Liver (tissue), 9 donors: Measurements from ENCODE around the gene FBXW11. TPM values are rescaled to one million over a fixed set of nuclear protein-coding genes. Genes with fewer than 3 reads are reported as not detected.

ENCODE experiments used
- DNase-seq: peaks from one replicate; pipeline ENCODE4 v3.0.0-alpha.2; 2017; ENCODE audit warnings: low spot score
- H3K27ac ChIP-seq, 2 donors: one replicate each; pipeline ENCODE4 v1.7.0; 2013; ENCODE audit warnings: inconsistent platforms in 2 of 2, low read length in 2 of 2, control low read depth in 1 of 2, low read depth in 1 of 2, mild to moderate bottlenecking in 1 of 2
- H3K27me3 ChIP-seq, 4 donors: one replicate each; pipeline versions ENCODE4 v1.6.1 to v1.7.0; 2013; ENCODE audit warnings: low read length in 3 of 4, inconsistent platforms in 1 of 4, mild to moderate bottlenecking in 1 of 4, moderate library complexity in 1 of 4; ENCODE audit not compliant: control insufficient read depth in 4 of 4, insufficient read depth in 4 of 4
- H3K36me3 ChIP-seq, 4 donors: one replicate each; pipeline versions ENCODE4 v1.6.1 to v1.7.0; 2013; ENCODE audit warnings: low read length in 3 of 4, mild to moderate bottlenecking in 3 of 4, low read depth in 1 of 4, moderate library complexity in 1 of 4; ENCODE audit not compliant: control insufficient read depth in 4 of 4, insufficient read depth in 3 of 4
- H3K4me1 ChIP-seq, 4 donors: one replicate each; pipeline versions ENCODE4 v1.6.1 to v1.7.0; 2013; ENCODE audit warnings: low read length in 3 of 4, mild to moderate bottlenecking in 3 of 4, moderate library complexity in 1 of 4; ENCODE audit not compliant: control insufficient read depth in 4 of 4, insufficient read depth in 4 of 4
- H3K4me3 ChIP-seq, 3 donors: one replicate each; pipeline versions ENCODE4 v1.6.1 to v1.7.0; 2013; ENCODE audit warnings: low read length in 3 of 3, control low read depth in 1 of 3, low read depth in 1 of 3, mild to moderate bottlenecking in 1 of 3
- H3K9ac ChIP-seq, 2 donors: one replicate each; pipeline ENCODE4 v1.7.0; 2013; ENCODE audit warnings: low read length in 2 of 2, mild to moderate bottlenecking in 2 of 2, moderate library complexity in 2 of 2, control low read depth in 1 of 2, low read depth in 1 of 2
- H3K9me3 ChIP-seq, 4 donors: one replicate each; pipeline versions ENCODE4 v1.6.1 to v1.7.0; 2013; ENCODE audit warnings: low read length in 3 of 4; ENCODE audit not compliant: control insufficient read depth in 4 of 4
- FOXA1 ChIP-seq: IDR thresholded peaks from 2 replicates; pipeline ENCODE4 v1.6.1; 2016; ENCODE audit warnings: antibody characterized with exemption
- FOXA2 ChIP-seq: IDR thresholded peaks from 2 replicates; pipeline ENCODE4 v1.6.1; 2016; ENCODE audit warnings: antibody characterized with exemption
- GABPA ChIP-seq, 2 donors: IDR thresholded peaks in 1 of 2; conservative IDR thresholded peaks in 1 of 2; 2 replicates each; pipeline ENCODE4 v1.6.1; 2016; ENCODE audit warnings: antibody characterized with exemption in 2 of 2, mild to moderate bottlenecking in 1 of 2, moderate library complexity in 1 of 2
- HNF4A ChIP-seq, 2 donors: conservative IDR thresholded peaks; 2 replicates each; pipeline ENCODE4 v1.6.1; 2016; ENCODE audit warnings: antibody characterized with exemption in 2 of 2, mild to moderate bottlenecking in 2 of 2
- HNF4G ChIP-seq: IDR thresholded peaks from 2 replicates; pipeline ENCODE4 v1.6.1; 2016; ENCODE audit warnings: antibody characterized with exemption
- NR2F2 ChIP-seq: IDR thresholded peaks from 2 replicates; pipeline ENCODE4 v1.6.1; 2016; ENCODE audit warnings: antibody characterized with exemption
- SP1 ChIP-seq: IDR thresholded peaks from 2 replicates; pipeline ENCODE4 v1.6.1; 2018; ENCODE audit warnings: antibody characterized with exemption, mild to moderate bottlenecking
- TAF1 ChIP-seq: conservative IDR thresholded peaks from 2 replicates; pipeline ENCODE4 v1.6.1; 2016; ENCODE audit warnings: antibody characterized with exemption, mild to moderate bottlenecking
- WGBS: extraction: QIAGEN DNeasy Blood & Tissue Kit; methylation state at CpG from one replicate; pipeline ENCODE4 v1.1.7; 2013; 5-methylcytosine and 5-hydroxymethylcytosine counted together
- polyA plus RNA-seq, 2 donors: library from polyadenylated mRNA; stranded (reverse) in 1 of 2; unstranded in 1 of 2; fragments of 200-250 nt in 1 of 2; fragments of >200 nt in 1 of 2; fragmentation: Nextera tagmentation in 1 of 2; extraction: Ambion mirVana in 1 of 2; gene quantifications; one replicate each; pipeline versions ENCODE4 v1.2.1 to v1.2.3, GENCODE V29; 2013 to 2015
- total RNA-seq, 2 donors: library from RNA; depleted of rRNA; stranded (reverse); fragments of >200 nt; gene quantifications; one replicate each; pipeline ENCODE4 v1.2.3, GENCODE V29; 2014
- TF ChIP-seq, protein P1 (sequence below): IDR thresholded peaks from 2 replicates; pipeline ENCODE4 v1.6.1; 2016; ENCODE audit warnings: antibody characterized with exemption, mild to moderate bottlenecking
- TF ChIP-seq, protein P2 (sequence below): IDR thresholded peaks from 2 replicates; pipeline ENCODE4 v1.6.1; 2016; ENCODE audit warnings: antibody characterized with exemption
- TF ChIP-seq, protein P3 (sequence below): IDR thresholded peaks from 2 replicates; pipeline ENCODE4 v1.6.1; 2016; ENCODE audit warnings: antibody characterized with exemption
- donor health status: healthy.
- donor health status: healthy.
- donor health status: healthy.
- donor health status: healthy.
- donor health status: healthy.

FBXW11 gene
- total and polyA plus RNA-seq, 4 donors, result 11.2 to 37.5 (median 22.0) TPM

DNA sequence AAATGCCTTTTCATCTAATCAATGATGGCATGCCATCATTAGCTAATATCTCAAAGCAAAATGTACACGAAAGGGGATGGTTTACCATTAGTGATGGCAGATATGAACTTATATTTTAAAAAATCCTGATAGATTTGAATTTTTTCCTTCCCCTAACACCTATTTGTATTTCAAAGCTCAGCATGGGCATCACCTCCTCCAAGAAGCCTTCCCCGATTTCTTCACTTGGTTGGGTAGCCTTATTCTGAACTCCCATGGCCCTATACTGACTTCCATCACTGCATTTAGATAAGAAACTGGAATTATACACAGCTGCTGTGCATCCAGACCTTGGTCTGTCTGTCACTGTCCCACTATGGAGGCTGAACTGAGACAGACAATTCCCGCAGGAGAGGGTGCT, 49.6 kb upstream of the FBXW11 start:
- H3K4me3 ChIP-seq, result no peak overlapping the region
- H3K27ac ChIP-seq, result no peak overlapping the region
- no peaks in the 10 kb centered on the region for H3K4me1 ChIP-seq
- 95% methylated on average over 3 of the region's 3 CpGs for WGBS
- no peaks in the 10 kb centered on the region for H3K9me3 ChIP-seq
- TF ChIP-seq TAF1, result no peak
- no peak for TF ChIP-seq GABPA (IDR thresholded peaks at IDR 0.05 in 1 of 2, conservative IDR thresholded peaks at IDR 0.05 in 1 of 2)
- TF ChIP-seq FOXA2, result no peak
- H3K36me3 ChIP-seq, result peaks cover 4 to 10% (median 7%) of the 10 kb centered on the region in 4 donors
- DNase-seq, result no peak
- no peaks in the 10 kb centered on the region for H3K27me3 ChIP-seq
- no peak overlapping the region for H3K9ac ChIP-seq

DNA sequence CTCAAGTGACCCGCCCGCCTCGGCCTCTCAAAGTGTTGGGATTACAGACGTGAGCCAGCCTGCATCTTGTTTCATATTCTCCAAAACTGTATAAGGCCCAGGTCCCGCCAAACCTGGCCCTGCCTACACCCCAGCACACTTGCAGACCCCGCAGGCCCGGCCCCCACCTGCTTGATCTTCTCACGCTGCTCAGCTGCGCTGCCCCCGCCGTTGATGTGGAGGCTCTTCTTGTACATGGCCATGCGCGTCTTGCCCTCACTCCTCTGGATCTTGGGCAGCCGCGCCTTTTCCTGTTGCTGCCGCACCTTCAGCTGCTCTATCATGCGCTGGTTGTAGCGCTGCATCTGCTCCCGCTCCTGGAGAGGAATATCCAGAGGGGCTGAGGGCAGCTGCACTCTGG, 49.0 kb upstream of the FBXW11 start:
- Histone ChIP-seq H3K9ac (no peak overlapping the region), H3K9me3 (no peaks in the 10 kb centered on the region), H3K27ac (no peak overlapping the region), H3K27me3 (no peaks in the 10 kb centered on the region), H3K36me3 (peaks cover 3 to 8% (median 5%) of the 10 kb centered on the region in 4 donors), H3K4me1 (no peaks in the 10 kb centered on the region), H3K4me3 (no peak overlapping the region)
- DNase-seq, result no peak
- TF ChIP-seq, protein P1, sequence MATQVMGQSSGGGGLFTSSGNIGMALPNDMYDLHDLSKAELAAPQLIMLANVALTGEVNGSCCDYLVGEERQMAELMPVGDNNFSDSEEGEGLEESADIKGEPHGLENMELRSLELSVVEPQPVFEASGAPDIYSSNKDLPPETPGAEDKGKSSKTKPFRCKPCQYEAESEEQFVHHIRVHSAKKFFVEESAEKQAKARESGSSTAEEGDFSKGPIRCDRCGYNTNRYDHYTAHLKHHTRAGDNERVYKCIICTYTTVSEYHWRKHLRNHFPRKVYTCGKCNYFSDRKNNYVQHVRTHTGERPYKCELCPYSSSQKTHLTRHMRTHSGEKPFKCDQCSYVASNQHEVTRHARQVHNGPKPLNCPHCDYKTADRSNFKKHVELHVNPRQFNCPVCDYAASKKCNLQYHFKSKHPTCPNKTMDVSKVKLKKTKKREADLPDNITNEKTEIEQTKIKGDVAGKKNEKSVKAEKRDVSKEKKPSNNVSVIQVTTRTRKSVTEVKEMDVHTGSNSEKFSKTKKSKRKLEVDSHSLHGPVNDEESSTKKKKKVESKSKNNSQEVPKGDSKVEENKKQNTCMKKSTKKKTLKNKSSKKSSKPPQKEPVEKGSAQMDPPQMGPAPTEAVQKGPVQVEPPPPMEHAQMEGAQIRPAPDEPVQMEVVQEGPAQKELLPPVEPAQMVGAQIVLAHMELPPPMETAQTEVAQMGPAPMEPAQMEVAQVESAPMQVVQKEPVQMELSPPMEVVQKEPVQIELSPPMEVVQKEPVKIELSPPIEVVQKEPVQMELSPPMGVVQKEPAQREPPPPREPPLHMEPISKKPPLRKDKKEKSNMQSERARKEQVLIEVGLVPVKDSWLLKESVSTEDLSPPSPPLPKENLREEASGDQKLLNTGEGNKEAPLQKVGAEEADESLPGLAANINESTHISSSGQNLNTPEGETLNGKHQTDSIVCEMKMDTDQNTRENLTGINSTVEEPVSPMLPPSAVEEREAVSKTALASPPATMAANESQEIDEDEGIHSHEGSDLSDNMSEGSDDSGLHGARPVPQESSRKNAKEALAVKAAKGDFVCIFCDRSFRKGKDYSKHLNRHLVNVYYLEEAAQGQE, result no peak
- no peak for TF ChIP-seq TAF1
- no peak for TF ChIP-seq FOXA2
- TF ChIP-seq, protein P2, sequence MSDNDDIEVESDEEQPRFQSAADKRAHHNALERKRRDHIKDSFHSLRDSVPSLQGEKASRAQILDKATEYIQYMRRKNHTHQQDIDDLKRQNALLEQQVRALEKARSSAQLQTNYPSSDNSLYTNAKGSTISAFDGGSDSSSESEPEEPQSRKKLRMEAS, result no peak
- TF ChIP-seq GABPA (IDR thresholded peaks at IDR 0.05 in 1 of 2, conservative IDR thresholded peaks at IDR 0.05 in 1 of 2), result no peak
- TF ChIP-seq, protein P3, sequence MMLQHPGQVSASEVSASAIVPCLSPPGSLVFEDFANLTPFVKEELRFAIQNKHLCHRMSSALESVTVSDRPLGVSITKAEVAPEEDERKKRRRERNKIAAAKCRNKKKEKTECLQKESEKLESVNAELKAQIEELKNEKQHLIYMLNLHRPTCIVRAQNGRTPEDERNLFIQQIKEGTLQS, result no peak
- TF ChIP-seq HNF4G, result no peak
- 98% methylated on average over 19 of the region's 19 CpGs for WGBS

DNA sequence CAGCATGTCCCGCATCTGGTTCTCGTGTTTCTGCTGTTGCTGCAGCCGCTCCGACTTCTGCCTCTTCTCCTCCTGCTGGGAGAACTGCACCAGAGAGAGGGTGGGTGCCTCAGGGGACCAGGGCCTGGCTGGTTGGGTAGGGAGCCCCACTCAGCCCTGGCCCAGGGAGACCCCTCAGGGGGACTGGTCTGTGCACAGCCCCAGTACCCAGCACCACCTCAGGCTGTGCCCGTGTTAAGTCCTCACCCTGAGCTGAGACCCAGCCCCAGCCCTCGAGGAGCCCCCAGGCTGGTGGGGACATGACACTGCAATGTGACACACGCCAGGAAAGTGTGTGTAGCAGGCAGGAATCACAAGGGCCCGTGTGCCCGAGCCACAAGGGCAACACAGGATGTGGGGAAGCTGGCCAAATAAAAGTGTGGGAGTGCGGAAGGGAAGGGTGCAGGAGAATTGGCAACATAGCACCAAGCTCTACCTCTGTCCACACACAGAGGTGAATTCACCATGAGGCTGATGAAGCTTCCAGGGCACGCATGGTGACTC, 48.2 kb upstream of the FBXW11 start:
- Histone ChIP-seq H3K9ac (no peak overlapping the region), H3K36me3 (peaks cover 3 to 7% (median 5%) of the 10 kb centered on the region in 4 donors), H3K9me3 (no peaks in the 10 kb centered on the region), H3K4me1 (no peaks in the 10 kb centered on the region), H3K4me3 (no peak overlapping the region), H3K27ac (no peak overlapping the region), H3K27me3 (no peaks in the 10 kb centered on the region)
- TF ChIP-seq HNF4A (conservative IDR thresholded peaks at IDR 0.05), result no peak
- no peak for TF ChIP-seq SP1
- TF ChIP-seq, protein P1, result no peak
- TF ChIP-seq NR2F2, result no peak
- no peak for TF ChIP-seq TAF1
- no peak for TF ChIP-seq FOXA1
- TF ChIP-seq GABPA (IDR thresholded peaks at IDR 0.05 in 1 of 2, conservative IDR thresholded peaks at IDR 0.05 in 1 of 2), result no peak
- 88% methylated on average over 11 of the region's 11 CpGs for WGBS
- DNase-seq, result no peak
